Subcutaneous adipose tissue (tissue), 4 donors: ENCODE measurements around the gene ME2. TPM values are rescaled to one million over a fixed set of nuclear protein-coding genes. Genes with fewer than 3 reads are reported as not detected.

Source experiments
- total RNA-seq, 4 donors: library from RNA; depleted of rRNA; stranded (reverse); fragments of >200 nt; gene quantifications; one replicate each; pipeline ENCODE4 v1.1.0, GENCODE V29; 2016
- TF ChIP-seq, protein P1 (sequence below): fragments of 450-650 bp; IDR thresholded peaks from one replicate; pipeline ENCODE4 v1.5.1; 2016; ENCODE audit warnings: low read depth, mild to moderate bottlenecking, control low read depth, antibody characterized with exemption, moderate library complexity

ME2 gene
- total RNA-seq, 4 donors from 2014 or later: 35.4 to 79.2 (median 55.1) TPM

DNA sequence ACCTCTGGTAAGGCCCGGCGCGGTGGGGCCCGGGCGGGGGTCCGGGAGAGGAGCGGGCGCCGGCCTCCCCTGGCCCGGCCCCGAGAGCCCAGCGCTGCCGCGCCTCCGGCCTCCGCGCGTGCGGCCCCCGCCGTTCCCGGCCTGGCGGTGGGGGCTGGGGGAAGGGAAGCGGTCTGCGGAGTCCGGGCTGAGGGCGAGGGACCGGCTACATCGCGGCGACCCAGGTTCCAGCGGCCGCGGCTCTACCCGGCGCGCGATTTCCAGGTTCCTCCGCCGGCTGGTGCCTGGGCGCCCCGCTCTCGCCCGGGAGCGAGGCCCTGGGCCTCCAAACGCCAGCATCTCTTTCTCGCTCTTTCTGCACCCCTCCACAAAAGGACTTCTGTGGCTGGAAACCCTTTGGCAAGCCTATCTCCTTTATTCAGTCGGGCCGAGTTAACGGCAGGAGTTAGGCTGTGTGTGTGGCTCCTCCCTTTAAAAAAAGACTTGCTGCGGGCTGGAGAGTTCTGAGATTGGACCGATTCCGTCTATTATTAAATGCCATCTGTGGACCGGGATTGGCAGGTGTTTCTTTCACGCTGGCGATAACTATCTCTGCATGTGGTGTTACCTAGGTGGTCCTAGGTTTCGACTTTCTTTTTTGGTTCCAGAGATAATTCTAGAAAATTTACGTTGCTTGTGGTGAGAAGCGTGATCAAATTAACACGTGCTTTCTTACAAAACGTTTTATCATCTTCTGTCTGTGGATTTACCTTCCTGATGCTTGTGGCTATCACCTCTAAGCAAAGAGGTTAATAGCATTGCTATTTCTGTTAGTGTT lies 592 bp downstream of the ME2 start:
- TF ChIP-seq, protein P1, sequence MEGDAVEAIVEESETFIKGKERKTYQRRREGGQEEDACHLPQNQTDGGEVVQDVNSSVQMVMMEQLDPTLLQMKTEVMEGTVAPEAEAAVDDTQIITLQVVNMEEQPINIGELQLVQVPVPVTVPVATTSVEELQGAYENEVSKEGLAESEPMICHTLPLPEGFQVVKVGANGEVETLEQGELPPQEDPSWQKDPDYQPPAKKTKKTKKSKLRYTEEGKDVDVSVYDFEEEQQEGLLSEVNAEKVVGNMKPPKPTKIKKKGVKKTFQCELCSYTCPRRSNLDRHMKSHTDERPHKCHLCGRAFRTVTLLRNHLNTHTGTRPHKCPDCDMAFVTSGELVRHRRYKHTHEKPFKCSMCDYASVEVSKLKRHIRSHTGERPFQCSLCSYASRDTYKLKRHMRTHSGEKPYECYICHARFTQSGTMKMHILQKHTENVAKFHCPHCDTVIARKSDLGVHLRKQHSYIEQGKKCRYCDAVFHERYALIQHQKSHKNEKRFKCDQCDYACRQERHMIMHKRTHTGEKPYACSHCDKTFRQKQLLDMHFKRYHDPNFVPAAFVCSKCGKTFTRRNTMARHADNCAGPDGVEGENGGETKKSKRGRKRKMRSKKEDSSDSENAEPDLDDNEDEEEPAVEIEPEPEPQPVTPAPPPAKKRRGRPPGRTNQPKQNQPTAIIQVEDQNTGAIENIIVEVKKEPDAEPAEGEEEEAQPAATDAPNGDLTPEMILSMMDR: no peak

DNA sequence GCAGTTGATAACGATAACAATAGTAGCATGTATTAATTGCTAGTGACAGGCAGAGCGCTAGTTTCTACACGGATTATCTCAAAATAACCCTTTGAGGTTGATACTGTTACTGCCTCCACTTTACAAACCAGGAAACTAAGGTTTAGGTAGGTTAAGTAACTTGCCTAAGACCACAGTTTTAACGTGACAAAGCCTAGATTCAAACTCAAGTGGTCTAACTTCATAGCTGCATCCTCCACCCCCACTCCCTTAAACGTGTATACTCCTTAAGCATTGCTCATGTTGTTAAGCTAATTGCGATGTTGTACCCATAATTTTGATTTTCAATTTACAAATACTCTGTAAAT lies 1.2 kb downstream of the ME2 start:
- TF ChIP-seq, protein P1: no peak

DNA sequence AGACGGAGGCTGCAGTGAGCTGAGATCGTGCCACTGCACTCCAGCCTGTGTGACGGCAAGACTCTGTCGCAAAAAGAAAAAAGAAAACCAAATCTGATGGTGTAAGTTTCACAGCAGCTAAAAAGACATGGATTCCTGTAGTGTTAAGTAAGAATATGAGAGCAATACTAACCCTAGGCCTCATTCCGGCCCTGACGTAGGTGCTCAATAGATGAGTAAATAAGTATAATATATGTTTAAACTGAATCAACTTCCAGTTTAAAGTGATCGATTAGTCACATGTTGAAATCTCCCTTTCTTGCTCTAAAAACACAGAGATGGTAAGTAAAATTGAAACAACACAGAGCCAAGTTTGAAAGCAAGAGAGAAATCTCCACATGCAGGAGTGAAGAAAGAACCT lies 8.0 kb downstream of the ME2 start:
- TF ChIP-seq, protein P1: no peak

DNA sequence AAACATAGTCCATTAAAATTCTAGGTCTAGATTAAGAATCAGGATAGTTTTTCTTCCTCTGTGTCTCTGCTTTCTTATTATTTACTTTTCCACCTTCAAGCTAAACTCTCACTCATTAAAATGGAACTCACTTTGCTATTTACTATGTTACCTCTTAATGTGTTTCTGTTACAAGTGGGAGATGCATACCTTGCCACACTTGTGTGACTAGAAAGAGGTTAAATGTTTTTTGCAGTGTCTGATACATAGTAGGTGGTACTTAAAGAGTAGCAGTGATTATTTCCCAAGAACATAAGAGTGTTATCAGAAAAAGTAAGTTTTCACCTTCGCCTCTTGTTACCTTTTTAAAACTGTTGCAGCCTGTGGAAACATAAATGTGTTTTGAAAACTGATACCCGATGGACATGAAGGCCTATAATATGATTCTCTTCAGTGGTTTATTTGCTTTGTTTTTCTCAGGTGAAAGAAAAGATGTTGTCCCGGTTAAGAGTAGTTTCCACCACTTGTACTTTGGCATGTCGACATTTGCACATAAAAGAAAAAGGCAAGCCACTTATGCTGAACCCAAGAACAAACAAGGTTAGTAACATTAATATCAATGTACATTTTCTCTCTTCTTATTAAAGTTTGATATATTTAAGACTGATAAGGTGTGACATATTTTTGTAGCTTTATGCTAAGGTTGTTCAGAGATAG lies 16.6 kb downstream of the ME2 start:
- TF ChIP-seq, protein P1: no peak

DNA sequence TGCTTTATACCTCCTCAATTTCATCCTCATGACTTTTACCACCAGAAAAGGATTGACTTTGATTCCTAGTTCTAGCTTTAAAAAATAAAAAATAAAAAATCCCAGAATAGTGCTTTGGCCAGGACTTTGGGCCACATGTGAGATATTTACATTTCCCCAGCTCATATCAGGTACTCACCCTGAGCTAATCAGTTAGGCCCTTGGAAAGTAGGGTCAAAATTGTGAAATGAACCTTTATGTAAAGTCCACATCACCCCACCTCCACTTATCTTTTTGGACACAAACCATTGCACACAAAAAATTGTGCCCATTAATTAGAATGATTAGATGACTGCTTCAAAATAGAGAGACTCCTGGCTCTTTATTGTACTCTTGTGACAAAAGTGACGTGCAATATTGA lies 17.2 kb downstream of the ME2 start:
- TF ChIP-seq, protein P1: no peak

DNA sequence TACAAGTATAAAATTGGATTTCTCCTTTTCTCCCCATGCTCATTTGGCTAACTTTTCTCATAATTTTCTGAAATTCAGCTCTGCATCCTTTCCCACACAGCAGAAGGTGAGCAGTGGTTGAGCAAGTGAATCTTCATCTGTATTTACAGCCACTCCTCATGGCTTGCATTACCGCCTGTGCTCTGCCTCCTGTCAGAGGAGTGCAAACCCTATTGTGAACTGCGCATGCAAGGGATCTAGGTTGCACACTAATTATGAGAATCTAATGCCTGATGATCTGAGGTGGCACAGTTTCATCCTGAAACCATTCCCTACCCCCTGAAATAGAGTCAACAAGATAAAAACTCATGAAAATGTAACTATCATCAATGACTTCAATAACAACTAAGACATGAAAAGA lies 20.0 kb downstream of the ME2 start:
- TF ChIP-seq, protein P1: no peak

DNA sequence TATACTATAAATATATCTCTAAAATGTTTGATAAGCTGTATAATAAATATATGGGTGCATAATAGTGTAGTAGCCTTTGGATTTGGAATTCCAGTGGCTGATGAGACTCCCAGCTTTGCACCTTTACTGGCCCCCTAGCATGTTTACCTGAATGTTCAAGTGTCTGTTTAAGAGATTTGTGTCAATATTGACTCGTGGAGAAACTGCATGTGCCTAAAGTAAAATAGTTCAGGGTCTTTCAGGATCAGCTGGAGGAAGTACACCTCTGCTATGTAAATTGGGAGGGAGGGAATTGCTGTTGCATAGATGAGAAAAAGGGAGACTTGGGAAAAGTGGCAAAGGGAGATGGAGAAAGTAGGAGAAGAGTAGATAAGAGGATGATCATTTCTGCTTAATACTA lies 23.9 kb downstream of the ME2 start:
- TF ChIP-seq, protein P1: no peak
